Smooth muscle cell (in vitro differentiated cells): ENCODE results near the gene RAI14. TPM values are rescaled to one million over a fixed set of nuclear protein-coding genes. Genes with fewer than 3 reads are reported as not detected.

Experiments
- DNase-seq: peaks from one replicate; lab custom pipeline; 2025; ENCODE audit not compliant: unreplicated experiment; lab: John Stamatoyannopoulos, UW
- H2AFZ ChIP-seq: fragments of 200-600 bp; sonication (generic); 2 replicates; pipeline ENCODE4 v1.6.0; 2016; ENCODE audit warnings: antibody characterized with exemption, low read depth, mild to moderate bottlenecking
- H3F3A ChIP-seq: fragments of 200-600 bp; sonication (generic); 2 replicates; pipeline ENCODE4 v1.6.0; 2017; ENCODE audit warnings: antibody characterized with exemption, low read depth
- H3K27ac ChIP-seq: fragments of 200-600 bp; sonication (generic); 2 replicates; pipeline ENCODE4 v1.5.1; 2016; ENCODE audit warnings: low read depth, mild to moderate bottlenecking
- H3K27me3 ChIP-seq: fragments of 200-600 bp; sonication (generic); 2 replicates; pipeline ENCODE4 v1.6.1; 2016; ENCODE audit warnings: low read depth, mild to moderate bottlenecking
- H3K36me3 ChIP-seq: fragments of 200-600 bp; sonication (generic); 2 replicates; pipeline ENCODE4 v1.5.1; 2016; ENCODE audit warnings: low read depth
- H3K4me1 ChIP-seq: fragments of 200-600 bp; sonication (generic); 2 replicates; pipeline ENCODE4 v1.5.1; 2016; ENCODE audit warnings: low read depth
- H3K4me2 ChIP-seq: fragments of 200-600 bp; sonication (generic); 2 replicates; pipeline ENCODE4 v1.6.0; 2016; ENCODE audit warnings: mild to moderate bottlenecking
- H3K4me3 ChIP-seq: fragments of 200-600 bp; sonication (generic); 2 replicates; pipeline ENCODE4 v1.5.1; 2016; ENCODE audit warnings: mild to moderate bottlenecking
- H3K79me2 ChIP-seq: fragments of 200-600 bp; sonication (generic); 2 replicates; pipeline ENCODE4 v1.6.0; 2016; ENCODE audit warnings: low read depth, mild to moderate bottlenecking
- H3K9ac ChIP-seq: fragments of 200-600 bp; sonication (generic); 2 replicates; pipeline ENCODE4 v1.6.0; 2016; ENCODE audit warnings: low read depth
- H3K9me3 ChIP-seq: fragments of 200-600 bp; sonication (generic); replicated peaks from 2 replicates; pipeline ENCODE4 v1.5.1; 2016; ENCODE audit warnings: low read depth
- H4K20me1 ChIP-seq: fragments of 200-600 bp; sonication (generic); 2 replicates; pipeline ENCODE4 v1.6.0; 2016; ENCODE audit warnings: low read depth
- WGBS: methylation state at CpG from one replicate; pipeline ENCODE4 v1.1.7; 2016; ENCODE audit warnings: low lambda C conversion rate; 5-methylcytosine and 5-hydroxymethylcytosine counted together
- polyA plus RNA-seq: library from polyadenylated mRNA; unstranded; fragments of >200 nt; fragmentation: Nextera tagmentation; extraction: Ambion mirVana; gene quantifications from 2 replicates; pipeline ENCODE4 v1.2.1, GENCODE V29; 2016
- total RNA-seq: library from RNA; depleted of rRNA; stranded (reverse); fragments of >200 nt; gene quantifications from 2 replicates; pipeline ENCODE4 v1.2.3, GENCODE V29; 2014
- TF ChIP-seq, protein P1 (sequence below): fragments of 200-600 bp; sonication (generic); IDR thresholded peaks from 2 replicates; pipeline ENCODE4 v1.5.1; 2017; ENCODE audit warnings: borderline replicate concordance, mild to moderate bottlenecking, antibody characterized with exemption; ENCODE audit not compliant: insufficient read depth, poor library complexity, severe bottlenecking

RAI14 gene
- total and polyA plus RNA-seq, 2 experiments from 2014 or later = 111 to 209 TPM

- H3K79me2 ChIP-seq = no peaks in the 10 kb centered on the region
- peaks cover 27% of the 10 kb centered on the region for H3K36me3 ChIP-seq
- no peak for DNase-seq
- no peak overlapping the region for H3K4me3 ChIP-seq
- no peak overlapping the region for H3K4me2 ChIP-seq
- peaks cover 34% of the 10 kb centered on the region for H4K20me1 ChIP-seq
- TF ChIP-seq, protein P1, sequence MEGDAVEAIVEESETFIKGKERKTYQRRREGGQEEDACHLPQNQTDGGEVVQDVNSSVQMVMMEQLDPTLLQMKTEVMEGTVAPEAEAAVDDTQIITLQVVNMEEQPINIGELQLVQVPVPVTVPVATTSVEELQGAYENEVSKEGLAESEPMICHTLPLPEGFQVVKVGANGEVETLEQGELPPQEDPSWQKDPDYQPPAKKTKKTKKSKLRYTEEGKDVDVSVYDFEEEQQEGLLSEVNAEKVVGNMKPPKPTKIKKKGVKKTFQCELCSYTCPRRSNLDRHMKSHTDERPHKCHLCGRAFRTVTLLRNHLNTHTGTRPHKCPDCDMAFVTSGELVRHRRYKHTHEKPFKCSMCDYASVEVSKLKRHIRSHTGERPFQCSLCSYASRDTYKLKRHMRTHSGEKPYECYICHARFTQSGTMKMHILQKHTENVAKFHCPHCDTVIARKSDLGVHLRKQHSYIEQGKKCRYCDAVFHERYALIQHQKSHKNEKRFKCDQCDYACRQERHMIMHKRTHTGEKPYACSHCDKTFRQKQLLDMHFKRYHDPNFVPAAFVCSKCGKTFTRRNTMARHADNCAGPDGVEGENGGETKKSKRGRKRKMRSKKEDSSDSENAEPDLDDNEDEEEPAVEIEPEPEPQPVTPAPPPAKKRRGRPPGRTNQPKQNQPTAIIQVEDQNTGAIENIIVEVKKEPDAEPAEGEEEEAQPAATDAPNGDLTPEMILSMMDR = no peak
- H3K27me3 ChIP-seq = no peaks in the 10 kb centered on the region
- H2AFZ ChIP-seq = no peak overlapping the region
- peaks cover 15% of the 10 kb centered on the region for H3F3A ChIP-seq
- 98% methylated on average over 5 of the region's 6 CpGs for WGBS
- H3K4me1 ChIP-seq = no peaks in the 10 kb centered on the region
- H3K27ac ChIP-seq = no peak overlapping the region
- H3K9me3 ChIP-seq = no peaks in the 10 kb centered on the region
- no peak overlapping the region for H3K9ac ChIP-seq
These were observed 150.4 kb downstream of the RAI14 start for GRCh38 chr5:34806532-34806931.

DNA sequence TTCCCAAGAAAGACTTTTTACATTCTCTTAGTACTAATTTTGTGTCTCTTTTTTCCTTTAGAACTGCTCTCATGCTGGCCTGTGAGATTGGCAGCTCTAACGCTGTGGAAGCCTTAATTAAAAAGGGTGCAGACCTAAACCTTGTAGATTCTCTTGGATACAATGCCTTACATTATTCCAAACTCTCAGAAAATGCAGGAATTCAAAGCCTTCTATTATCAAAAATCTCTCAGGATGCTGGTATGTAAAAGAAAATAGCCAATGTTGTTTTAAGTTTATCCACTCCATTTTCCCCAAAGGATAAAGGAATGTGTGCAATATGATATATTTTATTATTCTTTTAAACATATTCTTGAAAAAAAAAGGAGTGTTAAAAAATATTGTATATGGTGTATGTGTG is 155.6 kb downstream of the RAI14 start:
- TF ChIP-seq, protein P1 = no peak
- DNase-seq = no peak
- no peak overlapping the region for H3K4me2 ChIP-seq
- H3K36me3 ChIP-seq = peaks cover 41% of the 10 kb centered on the region
- H3F3A ChIP-seq = no peaks in the 10 kb centered on the region
- H3K9me3 ChIP-seq = no peaks in the 10 kb centered on the region
- no peak overlapping the region for H2AFZ ChIP-seq
- H3K79me2 ChIP-seq = no peaks in the 10 kb centered on the region
- peaks cover 19% of the 10 kb centered on the region for H4K20me1 ChIP-seq
- no peak overlapping the region for H3K9ac ChIP-seq
- 100% methylated on average over 1 of the region's 1 CpG for WGBS
- H3K4me3 ChIP-seq = no peak overlapping the region
- no peaks in the 10 kb centered on the region for H3K27me3 ChIP-seq
- H3K4me1 ChIP-seq = no peaks in the 10 kb centered on the region
- peak overlapping the region; percentile 6 for H3K27ac ChIP-seq

DNA sequence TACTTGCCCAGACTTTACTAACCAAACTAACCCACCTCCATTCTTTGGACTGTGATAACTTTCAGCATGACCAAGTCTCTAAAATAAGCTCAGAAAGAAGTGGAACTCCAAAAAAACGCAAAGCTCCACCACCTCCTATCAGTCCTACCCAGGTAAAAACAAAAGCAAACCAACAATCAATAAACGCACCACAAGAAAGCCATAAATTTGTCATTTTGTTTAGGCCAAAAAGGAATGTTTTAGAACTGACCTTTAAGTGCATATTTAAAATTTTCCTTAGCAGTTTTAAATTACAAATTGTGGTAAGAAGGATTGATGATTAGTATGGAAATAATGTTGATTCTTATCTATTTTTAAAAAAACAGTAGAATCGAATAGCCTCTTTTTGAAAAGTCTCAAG is 157.4 kb downstream of the RAI14 start:
- Histone ChIP-seq H3K27ac (no peak overlapping the region), H3K9ac (no peak overlapping the region), H3K4me3 (no peak overlapping the region), H3K4me2 (no peak overlapping the region), H4K20me1 (peaks cover 15% of the 10 kb centered on the region), H2AFZ (no peak overlapping the region), H3F3A (no peaks in the 10 kb centered on the region), H3K4me1 (no peaks in the 10 kb centered on the region), H3K27me3 (no peaks in the 10 kb centered on the region), H3K9me3 (no peaks in the 10 kb centered on the region), H3K79me2 (no peaks in the 10 kb centered on the region), H3K36me3 (peaks cover 41% of the 10 kb centered on the region)
- TF ChIP-seq, protein P1 = no peak
- 83% methylated on average over 3 of the region's 3 CpGs for WGBS
- no peak for DNase-seq

DNA sequence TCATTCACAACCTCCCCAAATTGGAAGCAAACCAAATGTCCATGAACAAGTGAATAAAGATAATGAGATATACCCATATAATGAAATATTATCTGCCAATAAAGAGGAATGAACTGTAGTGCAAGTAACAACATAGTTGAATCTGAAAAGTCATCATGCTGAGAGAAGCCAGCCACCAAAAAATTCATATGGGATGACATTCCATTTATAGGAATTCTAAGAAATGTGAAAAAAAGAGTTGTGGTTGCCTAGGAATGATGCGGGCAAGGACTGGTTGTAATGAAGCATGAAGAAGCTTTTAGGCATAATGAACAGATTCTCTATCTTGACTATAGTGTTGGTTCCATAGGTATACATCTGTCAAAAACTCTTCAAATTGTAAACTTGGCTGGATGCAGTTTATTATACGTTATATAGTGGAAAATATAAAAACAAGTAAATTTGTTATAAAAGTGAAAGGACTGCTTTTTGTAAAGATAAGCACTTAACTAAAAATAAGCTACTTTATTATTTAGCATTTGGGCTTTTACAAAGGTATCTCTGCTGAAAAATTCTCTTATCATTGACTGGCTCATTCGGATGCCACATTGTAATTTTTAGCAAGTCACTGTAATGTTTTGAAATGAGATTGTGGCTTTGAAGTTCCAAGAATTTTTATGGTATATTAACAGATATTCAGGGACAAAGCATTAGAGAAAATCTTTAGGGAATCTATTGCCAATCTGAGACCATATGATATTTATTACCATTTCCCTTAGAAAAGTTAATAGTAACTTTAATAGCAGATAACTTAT is 161.6 kb downstream of the RAI14 start:
- WGBS = 91% methylated on average over 3 of the region's 3 CpGs
- Histone ChIP-seq H3K4me2 (no peak overlapping the region), H2AFZ (no peak overlapping the region), H3K79me2 (no peaks in the 10 kb centered on the region), H3K27ac (peak overlapping the region; percentile 41), H3K36me3 (peaks cover 40% of the 10 kb centered on the region), H4K20me1 (peaks cover 10% of the 10 kb centered on the region), H3K4me1 (no peaks in the 10 kb centered on the region), H3K27me3 (no peaks in the 10 kb centered on the region), H3K4me3 (no peak overlapping the region), H3F3A (no peaks in the 10 kb centered on the region), H3K9me3 (no peaks in the 10 kb centered on the region), H3K9ac (no peak overlapping the region)
- DNase-seq = no peak
- TF ChIP-seq, protein P1 = no peak
